ENCODE data around the gene ACSM2B.
"Not testable (repeated sequence)": the region's sequence is repeated elsewhere in the genome, so short reads cannot be mapped to it uniquely, and the experiment has no call there.

ACSM2B gene

GRCh38 chr16:20610892-20611349 is 34.8 kb upstream of the ACSM2B start:
- no peak overlapping the region for H3K4me3 ChIP-seq (ENCODE audit: low read depth, low read length)
- no peak for TF ChIP-seq CTCF (IDR thresholded peaks at IDR 0.05; ENCODE audit: low read depth, low read length)

- H3K4me3 ChIP-seq (ENCODE audit: low read depth, low read length): no peak overlapping the region
- no peak for TF ChIP-seq CTCF (IDR thresholded peaks at IDR 0.05; ENCODE audit: low read depth, low read length)
Observed at GRCh38 chr16:20610211-20610891, 34.2 kb upstream of the ACSM2B start.

GRCh38 chr16:20602205-20602604 is 26.0 kb upstream of the ACSM2B start:
- H3K4me3 ChIP-seq (ENCODE audit: low read depth, low read length): not testable (repeated sequence)

- not testable (repeated sequence) for H3K4me3 ChIP-seq (ENCODE audit: low read depth, low read length)
Observed at GRCh38 chr16:20599475-20599874, 23.3 kb upstream of the ACSM2B start.

- no peak overlapping the region for H3K4me3 ChIP-seq (ENCODE audit: low read depth, low read length)
- TF ChIP-seq CTCF (IDR thresholded peaks at IDR 0.05; ENCODE audit: low read depth, low read length): no peak
Observed at GRCh38 chr16:20598832-20599469, 22.8 kb upstream of the ACSM2B start.

- H3K4me3 ChIP-seq (ENCODE audit: low read depth, low read length): not testable (repeated sequence)
Observed at GRCh38 chr16:20595694-20596093, 19.5 kb upstream of the ACSM2B start.

- not testable (repeated sequence) for H3K4me3 ChIP-seq (ENCODE audit: low read depth, low read length)
Observed at GRCh38 chr16:20595068-20595467, 18.9 kb upstream of the ACSM2B start.

GRCh38 chr16:20592780-20593179 is 16.6 kb upstream of the ACSM2B start:
- not testable (repeated sequence) for H3K4me3 ChIP-seq (ENCODE audit: low read depth, low read length)

GRCh38 chr16:20589486-20589885 is 13.3 kb upstream of the ACSM2B start:
- H3K4me3 ChIP-seq (ENCODE audit: low read depth, low read length): not testable (repeated sequence)

- not testable (repeated sequence) for H3K4me3 ChIP-seq (ENCODE audit: low read depth, low read length)
Observed at GRCh38 chr16:20587645-20588074, 11.5 kb upstream of the ACSM2B start.

- H3K4me3 ChIP-seq (ENCODE audit: low read depth, low read length): not testable (repeated sequence)
Observed at GRCh38 chr16:20586716-20587115, 10.5 kb upstream of the ACSM2B start.

- H3K4me3 ChIP-seq (ENCODE audit: low read depth, low read length): not testable (repeated sequence)
Observed at GRCh38 chr16:20586112-20586511, 9.9 kb upstream of the ACSM2B start.

- H3K4me3 ChIP-seq (ENCODE audit: low read depth, low read length): not testable (repeated sequence)
Observed at GRCh38 chr16:20580487-20581259, 4.5 kb upstream of the ACSM2B start.

- H3K4me3 ChIP-seq (ENCODE audit: low read depth, low read length): not testable (repeated sequence)
Observed at GRCh38 chr16:20578091-20578490, 1.9 kb upstream of the ACSM2B start.

- not testable (repeated sequence) for H3K4me3 ChIP-seq (ENCODE audit: low read depth, low read length)
Observed at GRCh38 chr16:20569117-20569651, 7.0 kb downstream of the ACSM2B start.
